HUES64 (cell line): ENCODE results near the gene TNFSF10. TPM values are rescaled to one million over a fixed set of nuclear protein-coding genes. Genes with fewer than 3 reads are reported as not detected.
"Not testable (repeated sequence)": the region's sequence is repeated elsewhere in the genome, so short reads cannot be mapped to it uniquely, and the experiment has no call there.

Experiments used
- H3K27ac ChIP-seq: 2 replicates; pipeline ENCODE4 v1.7.0; 2013; ENCODE audit warnings: low read depth, low read length, inconsistent platforms
- H3K27me3 ChIP-seq: 2 replicates; pipeline ENCODE4 v1.6.1; 2013; ENCODE audit warnings: mild to moderate bottlenecking, low read length; ENCODE audit not compliant: insufficient read depth
- H3K36me3 ChIP-seq: 2 replicates; pipeline ENCODE4 v1.6.1; 2013; ENCODE audit warnings: mild to moderate bottlenecking, low read length; ENCODE audit not compliant: insufficient read depth
- H3K4me1 ChIP-seq: 2 replicates; pipeline ENCODE4 v1.6.1; 2013; ENCODE audit warnings: mild to moderate bottlenecking, low read length, moderate library complexity; ENCODE audit not compliant: insufficient read depth
- H3K4me3 ChIP-seq: 2 replicates; pipeline ENCODE4 v1.5.1; 2013; ENCODE audit warnings: mild to moderate bottlenecking, low read length, moderate library complexity
- H3K9ac ChIP-seq: 2 replicates; pipeline ENCODE4 v1.6.1; 2013; ENCODE audit warnings: mild to moderate bottlenecking, low read depth, low read length
- H3K9me3 ChIP-seq: 2 replicates; pipeline ENCODE4 v1.6.1; 2013; ENCODE audit warnings: low read depth, low read length; ENCODE audit not compliant: insufficient read depth
- WGBS: fragments of 150-250, 120-280 bp; methylation state at CpG from one replicate; pipeline ENCODE4 v1.1.7; 2013; ENCODE audit warnings: missing lambda C conversion rate; 5-methylcytosine and 5-hydroxymethylcytosine counted together
- polyA plus RNA-seq, 2 experiments: library from polyadenylated mRNA; stranded (reverse); fragments of 50-300 nt; gene quantifications; one replicate each; pipeline ENCODE4 v1.2.3, GENCODE V29; 2013

TNFSF10 gene
- polyA plus RNA-seq (2013, experiment 1 of 2): 0.10 TPM
- not detected for polyA plus RNA-seq (2013, experiment 2 of 2)

DNA sequence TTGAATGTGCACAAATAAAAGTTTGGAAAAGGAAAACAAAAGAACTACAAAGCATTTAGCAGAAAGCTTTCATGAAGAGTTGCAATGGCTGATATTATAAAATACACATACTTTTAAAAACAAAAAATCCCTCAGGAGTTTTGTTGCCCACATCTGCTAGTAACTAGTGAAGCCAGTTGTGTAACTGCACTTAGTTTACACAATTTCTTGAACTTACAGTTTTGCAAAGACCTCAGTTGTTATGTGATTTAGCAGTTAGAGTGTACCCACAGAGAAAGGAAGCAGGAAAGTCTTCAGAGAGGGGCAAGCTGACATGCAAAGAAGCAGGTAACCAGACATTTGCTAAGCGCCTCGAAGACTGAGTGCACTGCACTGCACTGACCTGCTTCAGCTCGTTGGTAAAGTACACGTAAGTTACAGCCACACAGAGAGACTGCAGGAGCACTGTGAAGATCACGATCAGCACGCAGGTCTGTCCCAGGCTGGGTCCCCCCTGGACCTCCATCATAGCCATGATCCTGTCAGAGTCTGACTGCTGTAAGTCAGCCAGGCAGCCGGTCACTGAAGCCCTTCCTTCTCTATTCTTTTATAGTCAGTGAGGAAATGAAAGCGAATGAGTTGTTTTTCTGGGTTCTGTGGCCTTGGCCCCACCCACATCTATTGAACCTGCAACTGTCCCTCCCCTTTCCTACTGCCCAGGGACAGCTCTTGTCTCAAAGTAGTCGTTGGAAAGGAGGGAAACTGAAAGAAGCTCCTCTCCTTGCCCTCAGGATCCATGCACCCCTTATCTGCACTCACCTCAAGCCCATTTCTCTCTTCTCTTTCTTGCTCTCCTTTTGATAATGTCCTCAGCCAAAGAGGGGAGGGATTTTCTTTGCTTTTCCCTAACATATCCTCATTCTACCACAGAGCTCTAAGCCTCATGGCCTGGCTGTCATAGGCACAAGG is at the start of gene TNFSF10:
Gene TNFSF10 (minus strand): TSS at position 560 of the 948 bp plus-strand sequence. CDS start 46 bp downstream, at position 514.
- Histone ChIP-seq H3K4me3 (no peak within 1 kb of the TSS), H3K27ac (no peak within 1 kb of the TSS), H3K9ac (no peak within 1 kb of the TSS), H3K4me1 (no peaks in the 10 kb centered on the region), H3K36me3 (no peaks in the 10 kb centered on the region), H3K9me3 (no peaks in the 10 kb centered on the region), H3K27me3 (no peaks in the 10 kb centered on the region)
- WGBS: 65% methylated on average over 8 of the region's 9 CpGs

DNA sequence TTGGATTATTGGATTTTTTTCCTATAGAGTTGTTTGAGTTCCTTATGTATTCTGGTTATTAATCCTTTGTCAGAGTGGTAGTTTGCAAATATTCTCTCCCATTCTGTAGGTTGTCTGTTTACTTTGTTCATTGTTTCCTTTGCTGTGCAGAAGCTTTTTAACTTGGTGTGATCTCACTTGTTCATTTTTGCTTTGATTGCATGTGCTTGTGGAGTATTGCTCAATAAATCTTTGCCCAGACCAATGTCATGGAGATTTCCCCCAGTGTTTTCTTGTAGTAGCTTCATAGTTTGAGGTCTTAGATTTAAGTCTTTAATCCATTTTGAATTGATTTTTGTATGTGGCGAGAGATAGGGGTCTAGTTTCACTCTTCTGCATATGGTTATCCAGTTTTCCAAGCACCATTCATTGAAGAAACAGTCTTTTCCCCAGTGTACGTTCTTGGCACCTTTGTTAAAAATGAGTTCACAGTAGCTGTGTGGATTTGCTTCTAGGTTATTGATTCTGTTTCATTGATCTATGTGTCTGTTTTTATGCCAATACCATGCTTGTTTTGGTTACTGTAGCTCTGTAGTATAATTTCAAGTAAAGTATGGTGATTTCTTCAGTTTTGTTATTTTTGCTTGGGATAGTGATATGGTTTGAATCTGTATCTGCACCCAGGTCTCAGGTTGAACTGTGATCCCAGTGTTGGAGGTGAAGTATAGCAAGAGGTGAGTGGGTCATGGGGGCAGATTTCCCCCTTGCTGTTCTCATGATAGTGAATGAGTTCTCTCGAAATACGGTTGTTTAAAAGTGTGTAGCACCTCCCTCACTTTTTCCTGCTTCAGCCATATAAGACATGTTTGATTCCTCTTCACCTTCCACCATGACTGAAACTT is 46.1 kb upstream of the TNFSF10 start:
- no peaks in the 10 kb centered on the region for H3K4me1 ChIP-seq
- 99% methylated on average over 4 of the region's 4 CpGs for WGBS
- H3K27ac ChIP-seq: no peak overlapping the region
- no peak overlapping the region for H3K4me3 ChIP-seq
- 0 out of 2 replicates have a peak, but pooled peaks cover 2% of the 10 kb centered on the region for H3K9me3 ChIP-seq
- no peaks in the 10 kb centered on the region for H3K36me3 ChIP-seq
- no peaks in the 10 kb centered on the region for H3K27me3 ChIP-seq
- H3K9ac ChIP-seq: no peak overlapping the region

DNA sequence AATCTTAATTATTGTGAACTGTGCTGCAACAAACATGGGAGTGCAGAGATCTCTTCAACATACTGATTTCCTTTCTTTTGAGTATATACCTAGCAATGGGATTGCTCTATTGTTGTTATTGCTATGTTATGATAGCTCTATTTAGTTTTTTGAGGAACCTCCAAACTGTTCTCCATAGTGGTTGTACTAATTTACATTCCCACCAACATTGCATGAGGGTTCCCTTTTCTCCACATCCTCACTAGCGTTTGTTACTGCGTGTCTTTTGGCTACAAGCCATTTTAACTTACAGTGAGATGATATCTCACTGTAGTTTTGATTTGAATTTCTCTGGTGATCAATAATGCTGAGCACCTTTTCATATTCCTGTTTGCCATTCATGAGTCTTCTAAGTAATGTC is 45.5 kb upstream of the TNFSF10 start:
- WGBS: 100% methylated on average over 2 of the region's 2 CpGs
- Histone ChIP-seq H3K9ac (no peak overlapping the region), H3K4me1 (peaks cover 4% of the 10 kb centered on the region; the same call in 1 of the 2 replicates), H3K36me3 (no peaks in the 10 kb centered on the region), H3K27me3 (no peaks in the 10 kb centered on the region), H3K4me3 (no peak overlapping the region), H3K27ac (no peak overlapping the region), H3K9me3 (0 out of 2 replicates have a peak, but pooled peaks cover 2% of the 10 kb centered on the region)

DNA sequence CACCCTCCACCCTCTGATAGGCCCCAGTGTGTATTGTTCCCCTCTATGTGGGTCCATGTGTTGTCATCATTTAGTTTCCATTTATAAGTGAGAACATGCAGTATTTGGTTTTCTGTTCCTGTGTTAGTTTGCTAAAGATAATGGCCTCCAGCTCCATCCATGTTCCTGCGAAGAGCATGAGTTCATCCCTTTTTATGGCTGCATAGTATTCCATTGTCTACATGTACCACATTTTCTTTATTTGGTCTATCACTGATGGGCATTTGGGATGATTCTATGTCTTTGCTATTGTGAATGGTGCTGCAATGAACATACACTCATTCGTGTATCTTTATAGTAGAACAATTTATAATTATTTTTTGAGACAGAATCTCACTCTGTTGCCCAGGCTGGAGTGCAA is 43.6 kb upstream of the TNFSF10 start:
- not testable (repeated sequence) for H3K4me3 ChIP-seq, H3K27ac ChIP-seq, H3K36me3 ChIP-seq, H3K27me3 ChIP-seq, H3K9me3 ChIP-seq, H3K9ac ChIP-seq
- H3K4me1 ChIP-seq: peaks cover 12% of the 10 kb centered on the region
- WGBS: 100% methylated on average over 1 of the region's 2 CpGs

DNA sequence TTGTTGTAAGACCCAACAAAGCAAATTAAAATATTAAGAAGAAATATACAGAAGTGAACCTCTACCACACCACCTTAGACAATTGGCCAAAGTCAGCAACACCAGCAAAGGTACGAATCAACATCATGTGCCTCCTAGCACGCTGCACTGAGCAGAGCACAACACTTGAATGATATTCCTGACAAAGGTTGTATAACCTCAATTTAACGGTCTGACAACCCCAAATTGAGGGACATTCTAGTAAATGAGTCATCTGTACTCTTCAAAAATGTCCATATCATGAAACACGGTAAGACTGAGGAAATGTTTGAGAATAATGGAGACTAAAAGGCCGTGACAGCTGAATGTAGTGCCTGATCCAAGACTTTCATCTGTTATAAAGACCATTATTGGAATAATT is 41.3 kb upstream of the TNFSF10 start:
- 96% methylated on average over 5 of the region's 5 CpGs for WGBS
- no peak overlapping the region for H3K4me3 ChIP-seq

DNA sequence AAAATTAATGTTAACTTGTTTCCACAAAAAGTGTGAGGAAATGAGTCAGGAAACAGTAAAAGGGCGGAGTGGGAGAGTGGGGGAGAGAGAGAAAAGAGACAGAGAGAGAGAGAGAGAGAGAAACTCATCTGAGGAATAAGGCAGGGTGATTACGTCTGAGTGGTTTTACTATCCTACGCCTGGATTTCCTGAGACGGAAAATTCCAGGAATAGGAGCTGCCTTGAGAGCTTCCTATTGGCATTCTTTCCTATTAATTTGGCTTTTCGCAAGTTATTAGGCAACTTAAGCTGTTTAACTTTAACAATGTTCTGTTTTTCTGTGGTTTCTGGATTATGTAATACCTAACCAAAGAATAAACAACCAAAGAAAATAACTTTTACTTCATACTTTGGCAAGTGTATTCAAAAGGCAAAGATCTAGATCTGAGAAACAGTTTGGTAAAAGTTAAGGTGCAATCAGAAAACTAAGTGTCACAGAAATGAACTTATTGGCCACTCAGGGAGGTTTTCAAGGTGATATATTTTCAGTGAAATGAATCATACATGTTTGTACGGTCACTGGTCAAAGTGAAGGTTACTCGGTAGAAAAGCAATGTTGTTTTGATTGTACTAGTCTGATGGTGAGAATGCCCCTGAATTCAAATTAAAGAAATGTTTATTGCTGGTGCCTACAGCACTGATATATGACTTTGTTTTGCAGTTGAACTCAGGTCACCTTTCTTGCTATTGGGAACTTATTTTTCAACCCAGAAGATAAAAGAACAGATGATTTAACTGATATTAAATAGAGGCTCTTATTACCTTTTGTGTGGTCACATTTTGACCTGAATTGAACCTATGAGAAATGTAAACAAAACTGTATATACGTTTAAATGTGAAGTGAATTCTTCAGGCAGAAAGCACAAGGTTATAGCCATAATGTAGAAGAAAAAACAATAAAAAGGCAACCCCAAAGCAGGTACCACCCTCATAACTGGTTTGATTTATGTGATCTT is 39.9 kb upstream of the TNFSF10 start:
- no peak overlapping the region for H3K27ac ChIP-seq
- no peaks in the 10 kb centered on the region for H3K27me3 ChIP-seq
- H3K9me3 ChIP-seq: 0 out of 2 replicates have a peak, but pooled peaks cover 2% of the 10 kb centered on the region
- 85% methylated on average over 6 of the region's 8 CpGs for WGBS
- no peak overlapping the region for H3K9ac ChIP-seq
- H3K36me3 ChIP-seq: no peaks in the 10 kb centered on the region
- H3K4me3 ChIP-seq: no peak overlapping the region
- peaks cover 12% of the 10 kb centered on the region for H3K4me1 ChIP-seq

More for the DNA sequence above, 41.3 kb upstream of the TNFSF10 start:
- H3K9me3 ChIP-seq: 0 out of 2 replicates have a peak, but pooled peaks cover 2% of the 10 kb centered on the region
- no peaks in the 10 kb centered on the region for H3K36me3 ChIP-seq
- H3K27ac ChIP-seq: no peak overlapping the region
- H3K9ac ChIP-seq: no peak overlapping the region
- H3K27me3 ChIP-seq: no peaks in the 10 kb centered on the region
- H3K4me1 ChIP-seq: peaks cover 12% of the 10 kb centered on the region

DNA sequence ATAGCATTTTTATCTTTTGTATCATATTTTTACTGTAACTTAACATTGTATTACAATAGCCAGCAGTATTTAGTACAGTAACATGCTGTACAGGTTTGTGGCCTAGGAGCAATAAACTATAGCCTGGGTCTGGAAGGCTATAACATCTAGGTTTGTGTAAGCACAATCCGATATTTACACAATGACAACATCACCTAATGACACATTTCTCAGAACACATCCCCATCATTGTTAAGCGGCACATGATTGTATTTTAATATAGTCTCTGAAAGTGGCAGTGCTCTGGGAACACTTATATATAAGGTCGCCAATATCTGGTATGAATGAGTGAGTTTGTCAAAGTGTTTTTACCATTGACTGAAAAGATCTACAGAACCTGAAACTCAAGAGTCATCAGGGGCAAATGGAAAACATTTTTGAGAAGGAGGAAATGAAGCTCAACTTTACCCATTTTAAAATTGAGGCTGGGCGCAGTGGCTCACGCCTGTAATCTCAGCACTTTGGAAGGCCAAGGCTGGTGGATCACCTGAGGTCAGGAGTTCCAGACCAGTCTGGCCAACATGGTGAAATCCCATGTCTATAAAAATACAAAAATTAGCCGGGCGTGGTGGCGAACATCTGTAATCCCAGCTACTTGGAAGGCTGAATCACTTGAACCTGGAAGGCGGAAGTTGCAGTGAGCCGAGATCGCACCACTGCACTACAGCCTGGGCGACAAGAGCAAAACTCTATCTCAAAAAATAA is 38.8 kb upstream of the TNFSF10 start:
- H3K4me3 ChIP-seq: no peak overlapping the region
- H3K36me3 ChIP-seq: no peaks in the 10 kb centered on the region
- 96% methylated on average over 12 of the region's 12 CpGs for WGBS
- H3K4me1 ChIP-seq: peaks cover 12% of the 10 kb centered on the region
- H3K27me3 ChIP-seq: no peaks in the 10 kb centered on the region
- no peak overlapping the region for H3K9ac ChIP-seq
- H3K9me3 ChIP-seq: 0 out of 2 replicates have a peak, but pooled peaks cover 2% of the 10 kb centered on the region
- no peak overlapping the region for H3K27ac ChIP-seq

DNA sequence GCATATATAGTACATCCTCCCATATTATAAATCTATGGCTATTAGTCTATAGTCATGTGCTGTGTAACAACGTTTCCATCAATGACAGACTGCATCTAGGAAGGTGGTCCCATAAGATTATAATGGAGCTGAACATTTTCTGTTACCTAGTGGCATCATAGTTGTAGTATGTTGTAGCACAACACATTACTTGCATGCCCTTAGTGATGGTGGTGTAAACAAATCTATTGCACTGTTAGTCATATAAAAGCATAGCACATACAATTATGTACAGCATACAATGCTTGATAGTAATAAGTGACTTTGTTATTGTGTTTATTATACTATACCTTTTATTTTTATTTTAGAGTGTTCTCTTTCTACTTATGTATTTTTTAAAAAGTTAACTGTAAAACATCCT is 37.4 kb upstream of the TNFSF10 start:
- H3K4me1 ChIP-seq: peaks cover 12% of the 10 kb centered on the region
- WGBS: 95% methylated on average over 1 of the region's 1 CpG
- no peaks in the 10 kb centered on the region for H3K27me3 ChIP-seq
- H3K4me3 ChIP-seq: no peak overlapping the region
- no peak overlapping the region for H3K9ac ChIP-seq
- H3K9me3 ChIP-seq: no peaks in the 10 kb centered on the region
- no peaks in the 10 kb centered on the region for H3K36me3 ChIP-seq
- H3K27ac ChIP-seq: no peak overlapping the region

DNA sequence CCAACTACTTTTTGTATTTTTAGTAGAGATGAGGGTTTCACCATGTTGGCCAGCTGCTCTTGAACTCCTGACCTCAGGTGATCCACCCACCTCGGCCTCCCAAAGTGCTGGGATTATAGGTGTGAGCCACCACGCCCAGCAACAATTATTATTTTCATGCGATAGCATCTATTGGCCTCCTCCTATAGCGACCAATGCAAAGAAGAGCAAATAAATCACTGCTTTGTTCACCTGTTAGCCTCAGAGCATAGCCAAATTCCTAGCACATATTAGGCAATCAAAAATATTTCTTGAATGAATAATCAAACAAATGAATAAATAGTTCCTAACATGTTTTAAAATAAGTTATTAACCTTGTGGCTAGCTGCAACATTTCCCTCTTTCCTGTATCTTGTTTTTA is 36.8 kb upstream of the TNFSF10 start:
- no peak overlapping the region for H3K27ac ChIP-seq
- WGBS: 95% methylated on average over 4 of the region's 4 CpGs
- peaks cover 12% of the 10 kb centered on the region for H3K4me1 ChIP-seq
- H3K9ac ChIP-seq: no peak overlapping the region
- H3K9me3 ChIP-seq: no peaks in the 10 kb centered on the region
- no peaks in the 10 kb centered on the region for H3K36me3 ChIP-seq
- no peak overlapping the region for H3K4me3 ChIP-seq
- H3K27me3 ChIP-seq: no peaks in the 10 kb centered on the region

DNA sequence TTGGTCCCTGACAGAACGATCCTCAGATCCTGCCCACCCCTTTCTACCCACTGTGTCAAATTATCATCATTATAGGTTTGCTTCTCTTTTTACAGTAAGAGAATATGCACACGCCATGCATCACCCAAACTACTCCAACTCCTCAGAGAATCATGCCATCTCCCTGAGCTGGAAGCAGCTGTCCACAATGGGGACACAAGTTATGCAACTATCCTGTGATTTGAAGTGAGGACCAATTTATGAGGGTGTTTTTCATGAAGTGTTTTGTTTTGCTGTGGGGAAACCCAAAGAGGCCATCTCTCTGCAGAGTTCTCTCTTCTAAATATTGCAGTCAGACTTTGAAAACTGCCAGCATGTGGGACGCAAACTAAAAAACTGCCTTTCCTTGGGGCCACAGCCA is 35.8 kb upstream of the TNFSF10 start:
- Histone ChIP-seq H3K4me1 (peaks cover 12% of the 10 kb centered on the region), H3K27ac (no peak overlapping the region), H3K9ac (no peak overlapping the region), H3K36me3 (no peaks in the 10 kb centered on the region), H3K4me3 (no peak overlapping the region), H3K27me3 (no peaks in the 10 kb centered on the region), H3K9me3 (no peaks in the 10 kb centered on the region)
- WGBS: 94% methylated on average over 3 of the region's 3 CpGs
